Inflammatory macrophage (primary cell): ENCODE measurements around the gene LIX1.
A peak's percentile ranks its signal among the peaks of the same experiment; 100 is the strongest.
"Not testable (repeated sequence)": the region's sequence is repeated elsewhere in the genome, so short reads cannot be mapped to it uniquely, and the experiment has no call there.

Source experiments
- DNase-seq, 2 donors: peaks; one replicate each; pipeline ENCODE4 v3.0.0-alpha.2; 2020 to 2022
- total RNA-seq, 18 experiments: gene quantifications; one replicate each; lab custom pipeline; 2026; ENCODE audit warnings: mixed read lengths in 6 of 18, inconsistent platforms in 2 of 18; lab: John Stamatoyannopoulos, UW

LIX1 gene
- total RNA-seq, result 0 to 0.16 (median 0) reads per million in 18 experiments

DNA sequence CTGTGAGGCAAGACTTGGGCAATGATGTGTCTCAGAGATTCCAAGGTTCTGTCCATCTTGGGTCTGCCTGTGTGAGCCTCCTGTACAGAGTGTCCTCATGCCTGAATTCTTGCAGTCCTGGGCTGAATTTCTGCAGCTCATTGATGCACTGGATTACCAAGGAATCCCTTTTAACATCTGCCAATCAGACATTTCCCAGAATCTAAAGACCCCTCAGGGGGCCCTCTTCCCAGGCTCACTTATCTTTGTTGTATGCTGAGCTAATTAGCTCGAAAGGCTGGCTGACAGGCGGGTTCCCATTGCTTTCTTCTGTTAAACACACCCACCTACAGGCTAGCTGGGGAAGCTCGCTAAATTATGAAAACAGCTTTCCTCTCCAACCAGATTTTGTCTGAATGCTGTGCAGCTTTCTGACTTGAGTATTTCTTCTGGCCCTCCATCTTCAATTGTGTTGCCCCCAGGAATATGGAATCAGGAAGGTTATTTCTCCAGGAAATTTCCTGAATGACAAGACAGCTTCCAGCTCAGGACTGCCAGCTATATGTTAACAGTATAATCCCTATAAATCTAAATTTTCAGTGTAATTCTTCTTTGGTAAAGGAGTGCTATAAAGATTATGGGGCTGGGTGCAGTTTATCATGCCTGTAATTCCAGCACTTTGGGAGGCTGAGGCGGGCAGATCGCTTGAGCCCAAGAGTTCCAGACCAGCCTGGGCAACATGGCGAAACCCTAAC is at the start of gene LIX1:
Gene LIX1 (minus strand): TSS at position 91 of the 734 bp plus-strand sequence. CDS start 35 bp downstream, at position 56.
- peak; percentile 34 to 57 for DNase-seq

DNA sequence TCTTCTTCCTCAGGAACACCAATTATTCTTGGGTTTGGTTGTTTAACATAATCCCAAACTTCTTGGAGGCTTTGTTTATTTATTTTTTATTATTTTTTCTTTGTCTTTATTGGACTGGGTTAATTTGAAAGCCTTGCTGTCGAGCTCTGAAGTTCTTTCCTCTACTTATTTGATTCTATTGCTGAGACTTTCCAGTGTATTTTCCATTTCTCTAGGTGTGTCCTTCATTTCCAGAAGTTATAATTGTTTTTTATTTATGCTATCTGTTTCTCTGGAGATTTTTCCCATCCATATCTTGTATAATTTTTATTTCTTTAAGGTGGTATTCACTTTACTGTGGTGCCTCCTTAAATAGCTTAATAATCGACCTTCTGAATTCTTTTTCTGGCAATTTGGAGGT is 49.5 kb upstream of the LIX1 start:
- DNase-seq, result no peak

DNA sequence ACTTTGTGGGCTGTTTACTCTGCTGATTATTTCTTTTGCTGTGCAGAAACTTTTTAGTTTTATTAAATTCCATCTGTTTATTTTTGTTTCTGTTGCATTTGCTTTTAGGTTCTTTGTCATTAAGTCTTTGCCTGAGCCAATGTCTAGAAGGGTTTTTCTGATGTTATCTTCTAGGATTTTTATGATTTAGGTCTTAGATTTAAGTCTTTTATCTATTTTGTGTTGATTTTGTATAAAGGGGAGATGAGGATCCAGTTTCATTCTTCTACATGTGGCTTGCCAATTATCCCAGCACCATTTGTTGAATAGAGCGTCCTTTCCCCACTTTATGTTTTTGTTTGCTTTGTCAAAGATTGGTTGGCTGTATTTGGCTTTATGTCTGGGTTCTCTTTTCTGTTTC is 47.1 kb upstream of the LIX1 start:
- DNase-seq, result not testable (repeated sequence)

DNA sequence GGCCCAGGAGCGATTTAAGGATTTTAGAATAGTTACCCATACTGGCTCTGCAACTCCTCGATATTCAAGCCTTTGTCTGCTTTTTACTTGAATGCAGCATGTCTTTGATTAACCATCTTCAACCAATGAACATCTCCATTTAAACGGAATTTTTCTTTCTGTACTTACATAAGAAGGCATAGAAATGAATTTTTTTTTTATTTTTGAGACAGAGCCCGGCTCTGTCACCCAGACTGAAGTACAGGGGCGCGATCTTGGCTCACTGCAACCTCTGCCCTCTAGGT is 41.5 kb upstream of the LIX1 start:
- no peak for DNase-seq

DNA sequence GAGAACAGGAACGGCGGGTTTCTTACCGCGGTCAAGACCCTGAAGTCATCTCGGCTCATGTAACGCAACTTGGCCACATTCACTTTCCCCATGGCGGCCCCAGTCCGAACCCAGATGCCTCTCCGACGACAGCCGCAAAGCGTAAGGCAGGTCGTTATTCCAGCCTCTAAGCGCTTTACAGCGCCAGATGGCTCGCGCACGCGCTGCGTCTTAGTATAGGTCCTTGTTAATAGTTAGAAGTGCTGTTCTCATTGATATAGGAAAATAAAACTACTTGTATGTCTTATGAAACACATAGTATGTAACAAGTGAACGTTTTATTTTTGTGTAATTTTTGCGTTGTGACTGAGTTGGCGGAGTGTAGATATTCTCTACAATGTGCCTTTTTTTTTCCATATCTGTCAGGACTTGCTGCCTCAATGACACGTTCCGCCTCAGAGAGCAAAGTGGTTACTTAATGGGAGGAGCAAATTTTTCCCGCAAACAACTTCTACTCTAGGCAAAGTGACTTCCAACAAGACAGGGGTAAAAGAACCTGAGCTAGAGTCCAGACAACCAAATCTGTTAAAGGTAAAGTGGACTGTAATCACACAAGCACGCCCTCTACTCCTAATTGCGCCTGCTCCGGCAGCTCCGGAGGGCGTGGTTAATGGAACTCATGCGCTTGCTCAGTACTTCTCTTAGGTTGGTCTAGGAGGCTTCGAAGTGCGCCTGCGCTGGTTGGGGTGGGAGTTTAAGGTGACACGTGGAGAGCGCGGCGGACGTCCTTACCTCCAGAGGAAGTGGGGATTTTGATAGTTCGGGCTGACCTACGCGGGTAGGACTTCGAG is 40.9 kb upstream of the LIX1 start, which contains the start of gene RIOK2:
Gene RIOK2 (minus strand): TSS at position 148 of the 830 bp plus-strand sequence. CDS start 56 bp downstream, at position 92.
- DNase-seq, result peak; percentile 96 to 98

DNA sequence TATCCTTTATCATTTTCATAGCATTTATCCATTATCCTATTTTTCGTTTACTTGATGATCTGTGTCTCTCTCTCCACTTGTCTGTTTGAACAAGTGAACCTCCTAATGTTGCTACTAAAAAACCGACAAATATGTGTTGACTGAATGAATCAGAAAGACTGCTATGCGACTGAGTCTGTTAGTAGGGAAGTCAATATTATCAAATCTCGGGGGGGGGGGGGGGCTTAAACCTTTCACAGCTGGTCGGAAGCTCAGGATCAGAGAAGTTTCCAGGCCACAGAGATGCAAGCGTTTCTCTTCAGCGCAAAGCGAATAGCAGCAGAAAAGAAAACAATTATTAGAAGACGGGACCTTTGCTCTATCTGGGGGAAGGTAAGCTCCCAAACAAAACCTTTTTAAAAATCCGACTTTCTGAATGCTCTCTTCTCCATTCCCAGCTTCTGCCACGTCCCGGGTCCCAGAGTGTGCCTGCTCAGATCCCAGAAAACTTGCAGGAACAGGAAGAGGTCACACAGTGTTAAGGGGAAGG is 40.2 kb upstream of the LIX1 start:
- DNase-seq, result peak; percentile 13 to 23

DNA sequence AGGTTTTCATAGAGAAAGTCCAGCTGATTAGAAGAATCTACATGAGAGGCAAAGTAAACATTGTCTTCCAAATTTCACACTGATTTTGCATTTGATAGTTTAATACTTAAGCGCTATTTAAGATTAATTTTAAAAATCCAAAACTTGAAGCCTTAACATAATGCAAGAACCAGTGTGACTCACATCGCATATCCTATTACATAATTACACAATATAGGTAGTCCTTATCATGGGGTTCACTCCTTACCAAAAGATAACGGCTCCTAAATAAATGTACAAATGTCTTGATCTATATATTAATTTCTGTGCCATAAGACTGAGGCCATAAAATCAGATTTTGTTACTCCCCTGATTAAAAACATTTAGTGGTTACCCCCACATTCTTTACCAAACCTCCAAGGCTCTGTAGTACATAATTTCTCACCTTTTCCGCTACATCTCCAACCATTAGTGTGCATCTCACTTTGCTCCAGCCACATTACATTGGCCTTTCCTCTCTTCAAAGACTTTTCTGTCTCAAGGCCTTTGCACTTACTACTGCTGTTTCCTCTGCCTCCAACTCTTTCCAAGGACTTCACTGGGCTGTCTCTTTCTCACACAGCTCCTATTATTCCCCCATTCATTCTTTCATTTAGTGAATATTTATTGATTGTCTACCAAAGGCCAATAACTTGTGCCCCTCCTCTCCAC is 39.6 kb upstream of the LIX1 start:
- no peak for DNase-seq

DNA sequence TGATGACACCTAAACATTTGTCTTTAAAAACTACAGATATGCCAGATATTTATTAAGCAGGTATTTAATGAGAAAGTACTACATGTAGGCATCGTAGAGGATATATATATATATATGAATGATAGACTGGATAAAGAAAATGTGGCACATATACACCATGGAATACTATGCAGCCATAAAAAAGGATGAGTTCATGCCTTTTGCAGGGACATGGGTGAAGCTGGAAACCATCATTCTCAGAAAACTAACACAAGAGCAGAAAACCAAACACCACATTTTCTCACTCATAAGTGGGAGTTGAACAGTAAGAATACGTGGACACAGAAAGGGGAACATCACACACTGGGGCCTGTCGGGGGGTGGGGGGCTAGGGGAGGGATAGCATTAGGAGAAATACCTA is 37.0 kb upstream of the LIX1 start:
- not testable (repeated sequence) for DNase-seq

DNA sequence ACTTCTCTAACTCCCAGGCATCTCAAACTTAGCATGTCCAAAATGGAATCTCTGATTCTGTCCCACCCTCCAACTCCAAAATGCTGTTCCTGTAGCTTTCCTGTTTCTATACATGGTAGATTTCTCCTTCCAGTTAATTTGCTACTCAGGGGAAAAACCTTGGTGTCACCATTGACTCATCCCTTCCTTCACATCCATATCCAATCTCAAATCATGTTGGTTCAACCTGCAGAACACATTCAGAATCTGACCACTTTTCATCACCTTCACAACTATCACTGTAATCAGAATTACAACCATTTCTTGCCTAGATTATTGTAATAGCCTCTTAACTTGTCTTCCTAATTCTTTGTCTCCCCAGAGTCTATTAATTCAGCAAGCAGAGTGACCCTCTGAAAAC is 29.8 kb upstream of the LIX1 start:
- no peak for DNase-seq

DNA sequence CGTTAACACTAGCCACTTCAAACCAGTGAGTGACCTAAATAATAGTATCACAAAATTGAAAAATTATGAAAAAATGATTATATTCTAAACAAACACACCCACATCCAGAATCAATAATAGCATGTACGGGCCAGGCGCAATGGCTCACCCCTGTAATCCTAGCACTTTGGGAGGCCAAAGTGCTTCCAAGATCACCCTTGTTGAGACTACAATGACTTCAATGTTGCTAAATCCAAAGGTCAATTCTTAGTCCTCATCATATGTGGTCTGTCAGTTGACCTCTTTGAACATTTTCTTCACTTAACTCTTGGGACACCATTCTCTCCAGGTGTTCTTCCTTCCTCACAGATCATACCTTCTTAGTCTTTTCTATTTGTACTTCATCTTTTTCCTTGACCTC is 29.3 kb upstream of the LIX1 start:
- no peak for DNase-seq

DNA sequence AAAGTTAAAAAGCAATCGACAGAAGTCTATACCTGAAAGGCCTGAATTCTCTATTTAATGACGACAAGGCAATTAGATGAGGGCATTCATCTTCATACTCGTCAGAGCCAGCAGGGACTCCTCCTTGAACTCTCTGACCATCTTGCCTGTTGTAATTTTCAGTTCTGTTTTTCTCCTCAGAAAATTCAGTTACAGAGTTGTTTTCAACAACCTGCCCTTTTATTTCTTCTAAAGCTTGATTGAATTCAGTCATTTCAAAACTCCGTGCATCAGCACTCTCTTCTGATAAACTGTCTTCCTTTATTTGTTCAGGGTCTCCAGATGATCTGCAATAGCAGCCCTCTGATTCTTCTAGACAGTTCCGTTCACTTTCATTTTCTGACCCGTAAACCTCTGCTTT is 25.0 kb upstream of the LIX1 start:
- peak; percentile 1 to 9 for DNase-seq

DNA sequence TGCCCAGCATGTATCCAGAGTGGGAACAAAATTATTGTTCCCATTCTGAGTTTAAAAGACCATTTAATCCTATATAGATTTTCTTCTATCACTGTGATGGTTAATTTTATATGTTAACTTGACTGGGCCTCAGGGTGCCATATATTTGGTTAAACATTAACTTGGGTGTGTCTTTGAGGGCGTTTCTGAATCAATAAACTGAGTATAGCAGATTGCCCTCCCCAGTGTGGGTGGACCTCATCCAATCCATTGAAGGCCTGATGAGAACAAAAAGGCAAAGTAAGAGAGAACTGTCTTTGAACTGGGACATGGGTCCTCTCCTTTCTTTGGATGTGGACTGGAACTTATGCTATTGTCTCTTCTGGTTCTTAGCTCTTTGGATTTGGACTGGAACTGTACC is 23.3 kb upstream of the LIX1 start:
- DNase-seq, result no peak

DNA sequence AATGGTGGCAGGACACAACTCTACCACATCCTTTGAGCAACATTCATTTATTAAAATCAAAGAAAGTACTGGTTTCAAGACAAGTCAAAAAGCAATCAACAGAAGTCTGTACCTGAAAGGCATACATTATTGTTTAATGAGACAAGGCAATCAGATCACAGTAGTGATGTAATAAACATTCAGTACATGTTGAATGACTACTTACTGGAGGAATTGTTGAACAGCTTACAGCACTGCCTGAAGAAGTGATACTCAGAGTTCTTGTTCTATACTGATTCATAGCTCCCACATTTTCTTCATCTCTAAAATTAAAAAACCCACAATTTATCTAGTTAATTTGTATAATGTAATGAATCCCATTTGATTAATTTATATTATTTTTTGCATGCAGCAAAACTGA is 22.4 kb upstream of the LIX1 start:
- DNase-seq, result no peak

DNA sequence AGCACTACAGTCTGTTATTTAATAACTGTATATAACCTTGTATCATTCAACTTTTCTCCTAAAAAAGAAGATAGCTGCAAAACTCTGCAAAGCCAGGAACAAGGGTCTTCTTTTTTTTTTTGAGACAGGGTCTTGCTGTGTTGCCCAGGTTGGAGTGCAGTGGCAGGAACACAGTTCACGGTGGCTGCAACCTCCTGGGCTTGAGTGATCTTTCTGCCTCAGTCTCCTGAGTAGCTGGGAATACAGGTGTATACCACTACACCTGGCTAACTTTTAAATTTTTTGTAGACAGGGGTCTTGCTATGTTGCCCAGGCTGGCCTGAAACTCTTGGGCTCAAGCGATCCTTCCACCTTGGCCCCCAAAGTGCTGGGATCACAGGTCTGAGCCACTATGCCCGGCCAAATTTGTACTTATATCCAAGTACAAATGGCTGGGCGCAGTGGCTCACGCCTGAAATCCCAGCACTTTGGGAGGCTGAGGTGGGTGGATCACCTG is 21.4 kb upstream of the LIX1 start:
- no peak for DNase-seq

DNA sequence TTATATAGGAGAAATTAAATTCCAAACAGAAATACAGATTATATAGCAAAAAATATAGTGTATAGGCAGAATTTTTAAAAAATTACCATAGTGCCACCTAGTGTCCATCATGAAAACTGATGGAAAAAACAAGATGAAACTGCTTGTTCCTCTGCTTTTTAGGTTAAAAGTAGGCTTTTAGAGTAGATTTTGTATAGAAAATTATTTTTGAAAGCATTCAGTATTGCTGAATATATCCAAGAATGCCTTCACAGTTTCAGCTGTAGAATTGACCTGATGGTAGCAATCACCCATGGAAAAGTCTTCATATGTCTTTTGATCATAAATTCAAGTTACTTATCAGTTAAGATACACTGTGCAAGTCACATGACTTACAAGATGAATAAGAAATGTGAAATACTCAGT is 21.0 kb upstream of the LIX1 start:
- DNase-seq, result no peak

DNA sequence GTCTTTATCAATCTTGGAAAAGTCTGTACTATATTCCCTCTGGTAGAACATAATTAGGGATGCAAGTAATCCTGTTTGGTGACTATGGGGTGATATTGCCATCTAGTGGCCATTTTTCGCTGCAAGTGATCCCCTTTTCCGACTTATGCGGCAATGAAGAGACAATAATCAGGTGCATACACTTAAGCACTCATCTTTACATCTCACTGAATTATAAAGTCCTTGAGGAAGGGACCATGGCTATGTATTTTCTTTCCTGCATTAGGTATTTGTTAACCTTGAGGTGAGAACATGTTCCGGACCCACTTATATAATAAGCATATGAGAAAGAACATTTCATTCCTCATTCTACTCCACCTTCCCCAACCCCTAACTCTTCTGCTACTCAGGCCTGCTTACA is 19.6 kb upstream of the LIX1 start:
- DNase-seq, result peak; percentile 61 to 65

DNA sequence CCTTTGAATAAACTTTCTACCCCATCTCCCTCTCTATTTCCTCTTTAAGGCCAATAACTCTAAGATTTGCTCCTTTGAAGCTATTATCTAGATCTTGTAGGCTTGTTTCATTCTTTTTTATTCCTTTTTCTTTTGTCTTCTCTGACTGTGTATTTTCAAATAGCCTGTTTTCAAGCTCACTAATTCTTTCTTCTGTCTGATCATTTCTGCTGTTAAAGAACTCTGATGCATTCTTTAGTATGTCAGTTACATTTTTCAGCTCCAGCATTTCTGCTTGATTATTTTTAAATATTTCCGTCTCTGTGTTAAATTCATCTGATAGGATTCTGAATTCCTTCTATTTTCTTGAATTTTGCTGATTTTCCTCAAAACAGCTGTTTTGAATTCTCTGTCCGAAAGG is 15.3 kb upstream of the LIX1 start:
- DNase-seq, result no peak

DNA sequence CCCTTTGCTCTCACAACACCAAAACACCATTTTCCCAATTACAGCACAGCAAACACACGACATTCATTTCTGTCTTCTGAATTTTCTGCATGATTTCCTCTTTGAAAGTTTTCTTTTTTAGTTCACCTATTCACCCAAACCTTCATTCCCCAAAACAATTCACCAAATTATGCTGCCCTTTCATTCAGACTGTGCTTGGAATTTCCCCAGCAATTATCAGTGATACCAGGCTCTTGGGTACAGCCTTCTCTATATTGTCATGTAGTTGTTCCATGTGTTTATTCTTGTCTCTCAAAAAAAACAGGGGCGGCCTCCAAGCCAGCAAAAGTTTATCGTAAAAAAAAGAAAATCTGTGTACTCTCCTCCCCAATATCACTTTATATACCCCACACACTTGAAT is 9.0 kb upstream of the LIX1 start:
- DNase-seq, result no peak

DNA sequence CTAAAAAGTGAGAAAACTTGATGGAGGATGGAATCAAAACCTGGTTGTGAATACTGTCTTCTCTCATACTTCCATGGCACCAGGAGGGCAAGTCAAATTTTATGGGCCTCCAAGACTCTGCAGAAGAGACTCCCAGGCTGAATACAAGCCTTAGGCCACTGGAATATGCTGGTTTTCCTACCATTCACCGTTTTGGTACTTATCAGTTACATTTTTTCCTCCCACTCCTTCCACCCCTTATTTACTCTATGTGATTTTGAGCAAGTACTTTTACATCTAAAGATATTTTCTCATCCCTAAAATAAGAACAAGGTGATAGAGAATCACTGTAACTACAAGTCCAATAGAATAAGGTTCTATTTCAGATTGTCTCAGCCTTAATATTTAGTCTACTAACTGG is 8.0 kb upstream of the LIX1 start:
- no peak for DNase-seq

DNA sequence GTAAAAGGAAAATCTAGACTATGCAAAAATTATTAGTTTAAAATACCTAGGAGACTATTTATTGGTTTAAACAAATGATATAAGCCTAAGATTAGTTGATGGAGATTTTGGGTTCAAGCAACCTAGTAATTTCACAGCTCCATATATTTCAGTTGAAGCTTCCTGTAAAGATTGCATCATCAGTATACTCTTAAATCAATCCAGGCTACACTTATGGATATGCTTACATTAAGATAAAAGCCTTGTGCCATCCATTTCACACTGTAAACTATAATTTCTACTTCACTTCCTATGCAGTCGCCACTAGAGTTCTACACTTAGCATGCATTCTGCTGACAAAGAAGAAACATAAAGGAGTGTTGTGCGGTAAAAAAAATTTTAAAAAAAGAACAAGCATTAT is 7.3 kb upstream of the LIX1 start:
- no peak for DNase-seq

DNA sequence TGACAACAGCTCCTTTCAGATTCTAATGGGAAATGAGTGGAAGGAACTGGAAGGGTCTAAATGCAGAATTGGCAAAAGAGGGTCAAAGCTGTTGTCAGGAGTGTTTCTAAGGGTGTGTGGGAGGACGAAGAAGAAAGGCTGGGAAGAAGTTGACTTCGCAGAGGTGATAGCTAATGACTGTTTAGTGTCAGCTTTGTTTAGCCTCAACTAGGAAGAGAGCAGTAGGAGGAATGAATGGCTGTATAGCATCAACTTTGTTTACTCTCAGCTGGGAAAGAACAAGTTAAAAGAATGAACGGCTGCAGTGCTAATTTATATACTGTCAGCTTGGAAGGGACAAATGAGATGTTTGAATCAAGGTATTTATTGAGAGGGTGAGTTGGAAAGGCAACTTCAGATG is 5.9 kb upstream of the LIX1 start:
- DNase-seq, result no peak

DNA sequence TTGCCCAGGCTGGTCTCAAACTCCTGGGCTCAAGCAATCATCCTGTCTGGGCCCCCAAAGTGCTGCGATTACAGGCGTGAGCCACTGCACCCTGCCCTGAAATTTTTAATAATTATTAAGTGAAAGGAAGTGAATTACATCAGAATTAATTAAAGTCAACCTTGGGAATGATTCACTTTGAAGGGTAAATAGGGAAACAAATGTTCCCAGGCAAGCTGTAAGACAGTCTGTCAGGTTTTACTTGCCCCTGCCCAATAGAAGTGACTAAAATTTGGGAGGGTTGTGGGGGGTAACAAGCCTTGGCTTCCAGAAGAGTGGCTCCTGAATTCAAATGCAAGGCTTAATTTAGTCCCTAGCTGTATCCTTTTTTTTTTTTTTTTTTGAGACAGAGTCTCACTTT is 1.3 kb upstream of the LIX1 start:
- no peak for DNase-seq

DNA sequence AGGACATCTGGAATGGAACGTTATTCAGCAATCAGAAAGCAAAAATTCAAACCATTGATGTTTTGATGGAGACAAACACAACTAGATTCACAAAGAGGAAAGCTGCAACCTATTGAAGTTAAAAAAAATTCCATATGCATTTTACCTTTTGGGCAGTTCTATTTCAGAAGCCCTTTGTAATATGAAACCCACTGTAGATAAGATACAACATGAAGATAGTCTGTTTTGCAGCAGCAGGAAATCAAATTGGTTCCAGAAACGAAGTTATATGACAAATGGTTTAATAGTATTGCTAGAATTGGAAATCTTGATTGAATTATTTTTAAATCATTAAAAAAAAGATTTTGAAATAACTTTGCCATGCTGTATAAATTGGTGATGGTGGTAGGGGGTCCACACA is 872 bp downstream of the LIX1 start:
- DNase-seq, result no peak
